GM18867 (cell line): ENCODE data around the gene CAMK2B.

Experiments used
- ATAC-seq: cut with Tn5 transposase; IDR thresholded peaks from one replicate; pipeline ENCODE4 v1.9.1; 2021; ENCODE audit warnings: mild to moderate bottlenecking, moderate library complexity; ENCODE audit not compliant: unreplicated experiment

CAMK2B gene

DNA sequence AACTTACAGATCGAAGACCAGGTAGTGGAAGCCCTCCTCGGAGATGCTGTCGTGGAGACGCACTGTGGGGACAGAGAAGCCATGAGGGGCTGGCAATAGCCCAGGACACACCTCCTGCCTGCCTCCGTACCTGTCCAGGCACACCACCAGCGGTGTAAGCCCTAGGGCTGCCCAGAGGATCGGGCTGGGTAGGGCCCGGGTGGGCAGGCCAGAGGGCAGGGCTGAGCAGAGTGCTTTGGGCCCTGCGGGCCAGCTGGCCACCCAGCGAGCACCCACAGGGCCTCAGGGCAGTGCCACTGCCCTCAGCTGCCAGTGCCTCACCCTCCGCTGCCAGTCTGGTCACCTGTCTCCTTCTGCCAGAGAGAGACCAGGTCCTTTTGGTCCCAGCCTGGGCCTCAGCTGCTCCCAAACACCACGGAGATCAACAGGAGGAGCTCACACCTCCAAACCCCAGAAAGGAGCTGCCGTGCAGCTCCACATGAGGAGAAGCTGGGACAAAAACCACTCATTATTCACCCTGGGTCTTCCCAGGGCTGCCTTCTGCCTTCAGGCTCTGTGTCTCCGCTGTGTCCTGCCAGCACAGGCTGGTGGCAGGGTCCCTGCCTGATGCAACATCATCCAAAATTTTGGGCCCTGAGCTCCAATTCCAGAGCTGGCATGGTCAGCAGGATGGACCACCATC lies 66.4 kb downstream of the CAMK2B start:
- ATAC-seq = no peak

DNA sequence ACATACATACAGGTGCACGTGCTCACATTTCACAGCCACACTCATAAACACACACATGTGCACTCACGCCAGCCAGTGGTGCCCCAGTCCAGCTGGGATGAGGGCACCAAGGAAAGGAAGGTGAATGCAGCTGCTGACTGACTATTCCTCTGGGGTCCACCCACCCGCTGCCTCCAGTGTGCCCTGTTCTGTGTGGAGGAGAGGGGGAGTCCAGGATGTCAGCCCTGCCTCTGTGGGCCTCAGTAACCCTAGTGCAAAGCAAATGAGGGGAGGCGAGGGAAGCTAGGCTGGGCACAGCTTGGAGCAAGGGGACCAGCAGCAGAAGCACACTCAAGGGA lies 67.0 kb downstream of the CAMK2B start:
- ATAC-seq = no peak

DNA sequence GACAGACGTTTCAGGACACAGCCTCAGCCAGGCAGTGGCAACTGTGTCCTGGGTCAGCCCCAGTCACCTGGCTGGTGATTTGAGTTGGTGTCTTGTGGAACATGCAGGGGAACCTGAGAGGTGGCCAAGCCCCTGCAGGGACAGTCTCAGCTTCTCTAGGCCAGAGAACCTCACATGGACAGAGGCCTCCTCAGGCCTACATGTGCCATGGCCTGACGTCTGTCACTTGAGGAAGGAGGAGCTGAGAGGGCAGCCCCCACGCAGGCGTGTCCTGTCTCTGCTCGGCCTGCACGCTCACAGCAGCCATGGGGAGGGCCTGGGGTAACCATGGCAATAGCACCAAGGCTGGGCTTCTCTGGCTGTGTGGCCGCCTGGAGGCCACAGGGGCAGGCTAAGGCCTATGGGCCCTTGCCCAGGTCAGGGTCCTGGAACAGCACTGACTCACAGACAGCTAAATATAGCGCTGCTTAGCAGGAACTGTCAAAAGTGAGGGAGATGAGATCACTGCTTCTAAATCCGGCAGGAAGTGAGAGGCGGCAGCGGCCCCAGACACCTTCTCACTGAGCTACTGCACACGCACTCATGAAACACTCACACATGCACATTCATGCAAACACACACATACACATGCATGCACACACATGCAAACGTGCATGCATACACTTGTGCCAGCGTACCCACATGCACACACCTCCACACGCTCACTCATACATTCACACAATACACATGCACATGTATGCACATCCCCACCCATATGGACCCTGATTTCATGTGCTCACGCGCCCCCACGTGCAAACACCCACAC lies 67.6 kb downstream of the CAMK2B start:
- ATAC-seq = peak; percentile 90

DNA sequence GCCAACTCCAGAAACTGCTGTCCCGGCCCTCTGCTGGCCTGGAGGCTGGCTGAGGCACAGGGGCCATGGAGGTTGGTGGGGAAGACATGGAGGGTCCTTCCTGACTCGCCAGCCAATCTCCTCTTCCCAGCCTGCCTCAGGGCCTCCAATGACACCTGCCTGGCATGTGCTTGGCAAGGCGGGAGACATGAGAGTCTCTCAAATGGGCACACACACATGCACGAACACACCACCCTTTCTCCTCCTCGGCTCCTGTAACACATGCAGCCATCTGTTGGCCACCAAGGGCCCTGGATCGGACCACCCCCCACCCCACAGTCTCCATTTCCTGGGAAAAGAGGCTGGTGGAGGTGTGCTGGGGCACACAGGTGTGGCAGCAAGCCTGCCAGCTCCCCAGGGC lies 68.2 kb downstream of the CAMK2B start:
- no peak for ATAC-seq

DNA sequence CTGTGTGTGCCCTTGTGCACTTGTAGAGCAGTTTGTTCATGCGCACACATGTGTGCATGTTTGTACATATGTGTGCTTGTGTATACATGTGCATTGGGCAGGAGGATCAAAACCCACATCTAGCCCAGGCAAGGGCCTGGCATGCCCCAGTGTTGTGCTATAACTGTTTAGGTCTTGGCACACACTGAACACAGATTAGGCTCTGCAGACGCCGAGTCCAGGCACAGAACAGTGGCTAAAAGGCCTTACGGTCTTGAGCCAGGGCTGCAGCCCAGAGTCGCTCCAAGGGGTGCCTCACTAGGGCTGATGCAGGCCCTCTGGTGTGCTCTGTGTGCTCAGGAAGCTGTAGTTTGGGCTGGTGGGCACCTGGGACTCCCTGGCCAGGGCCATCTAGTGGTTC lies 68.9 kb downstream of the CAMK2B start:
- ATAC-seq = no peak

DNA sequence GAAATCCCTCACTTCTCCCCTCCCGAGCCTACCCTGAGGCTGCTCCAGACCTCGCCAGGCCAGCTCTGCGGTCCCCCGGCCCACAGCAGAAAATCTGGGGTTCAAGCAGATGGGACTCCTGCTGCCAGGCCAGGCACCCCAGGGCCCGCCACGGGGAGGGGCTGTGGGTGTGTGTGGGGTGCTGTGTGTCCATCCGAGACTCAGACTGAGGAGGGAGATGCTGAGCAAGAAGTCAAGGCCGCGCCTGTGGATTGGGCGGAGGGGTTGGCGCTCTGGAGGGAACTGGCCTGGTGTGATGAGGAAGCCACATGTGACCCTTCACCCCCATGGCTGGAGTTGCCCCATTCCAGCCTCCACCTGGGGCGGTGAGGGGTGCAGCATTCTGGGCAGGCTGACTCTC lies 73.5 kb downstream of the CAMK2B start:
- ATAC-seq = no peak

DNA sequence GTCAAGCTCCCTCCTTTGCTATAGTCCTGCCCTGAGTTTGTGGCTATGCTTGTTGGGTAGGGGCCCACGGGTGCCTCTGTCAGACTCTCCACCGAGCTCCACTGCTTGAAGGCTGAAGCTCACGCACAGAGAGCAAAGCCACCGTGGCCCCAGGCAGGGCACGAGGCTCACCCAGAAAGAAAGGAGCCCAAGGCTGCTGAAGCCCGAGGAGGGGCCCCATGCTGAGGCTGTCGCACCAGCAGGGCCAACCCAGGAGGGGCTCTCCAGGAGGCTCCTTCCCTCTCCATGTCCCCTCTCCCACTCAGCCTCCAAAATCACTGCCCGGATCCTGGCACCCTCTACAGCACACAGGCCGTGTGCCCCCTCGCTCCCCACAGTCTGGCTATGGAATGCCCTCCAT lies 74.1 kb downstream of the CAMK2B start:
- ATAC-seq = no peak

DNA sequence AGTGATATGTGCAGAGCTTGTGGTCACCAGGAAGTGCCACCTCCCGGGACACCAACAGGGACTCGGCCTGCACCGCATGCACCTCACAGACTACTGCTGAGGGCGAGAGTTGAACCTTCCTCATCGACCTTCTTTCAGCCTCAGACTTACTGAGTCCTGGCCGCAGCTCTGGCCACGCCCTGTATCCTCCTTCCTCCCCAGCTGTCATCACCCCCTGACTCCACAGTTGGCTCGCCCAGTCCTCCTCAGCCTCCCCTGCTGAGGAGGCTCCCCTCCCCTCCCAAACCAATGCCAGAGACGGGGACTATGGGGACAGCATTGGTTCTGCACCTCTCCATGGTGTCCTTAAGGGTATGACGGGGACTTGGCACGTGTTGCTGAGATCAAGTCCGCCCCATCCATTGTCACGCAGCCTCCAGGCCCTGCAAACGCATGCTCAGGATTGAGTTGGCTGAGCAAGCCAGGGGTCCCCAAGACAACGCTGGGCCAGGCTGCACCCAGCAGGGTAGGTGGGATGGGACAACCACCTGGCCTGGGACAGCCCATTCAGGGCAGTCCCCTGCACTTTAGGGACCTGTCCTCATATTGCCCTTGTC lies 75.7 kb downstream of the CAMK2B start:
- ATAC-seq = no peak

DNA sequence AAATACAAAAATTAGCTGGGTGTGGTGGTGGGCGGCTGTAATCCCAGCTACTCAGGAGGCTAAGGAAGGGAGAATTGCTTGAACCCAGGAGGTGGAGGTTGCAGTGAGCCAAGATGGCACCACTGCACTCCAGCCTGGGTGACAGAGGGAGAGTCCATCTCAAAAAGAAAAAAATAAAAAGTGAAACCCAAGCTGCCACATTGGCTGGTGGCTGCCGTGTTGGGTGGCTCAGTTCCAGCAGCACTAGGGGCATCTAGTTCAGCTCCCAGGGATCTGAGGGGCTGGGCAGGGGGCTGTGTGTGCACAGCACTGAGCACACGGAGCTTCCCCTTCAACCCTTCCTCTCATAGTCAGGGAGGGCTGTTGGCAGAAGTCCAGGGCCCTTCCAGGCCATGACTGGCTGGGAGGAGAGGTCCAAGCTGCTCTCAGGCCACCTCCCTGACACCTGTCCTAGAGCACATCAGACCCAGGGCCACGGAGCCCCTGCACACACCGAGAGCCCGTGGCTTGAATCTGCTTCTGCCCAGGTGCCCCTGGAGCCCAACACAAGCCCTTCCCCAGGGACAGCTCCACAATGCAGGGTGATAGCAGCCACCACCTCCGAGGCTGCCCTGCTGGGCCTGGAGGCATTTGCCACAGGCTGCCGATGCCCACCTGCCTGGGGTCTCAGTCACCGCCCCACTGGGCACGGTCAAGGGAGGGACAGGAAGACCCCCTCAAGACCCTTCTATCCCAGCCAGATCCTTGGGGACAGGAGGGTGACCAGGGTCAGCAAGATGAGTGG lies 77.3 kb downstream of the CAMK2B start:
- no peak for ATAC-seq

DNA sequence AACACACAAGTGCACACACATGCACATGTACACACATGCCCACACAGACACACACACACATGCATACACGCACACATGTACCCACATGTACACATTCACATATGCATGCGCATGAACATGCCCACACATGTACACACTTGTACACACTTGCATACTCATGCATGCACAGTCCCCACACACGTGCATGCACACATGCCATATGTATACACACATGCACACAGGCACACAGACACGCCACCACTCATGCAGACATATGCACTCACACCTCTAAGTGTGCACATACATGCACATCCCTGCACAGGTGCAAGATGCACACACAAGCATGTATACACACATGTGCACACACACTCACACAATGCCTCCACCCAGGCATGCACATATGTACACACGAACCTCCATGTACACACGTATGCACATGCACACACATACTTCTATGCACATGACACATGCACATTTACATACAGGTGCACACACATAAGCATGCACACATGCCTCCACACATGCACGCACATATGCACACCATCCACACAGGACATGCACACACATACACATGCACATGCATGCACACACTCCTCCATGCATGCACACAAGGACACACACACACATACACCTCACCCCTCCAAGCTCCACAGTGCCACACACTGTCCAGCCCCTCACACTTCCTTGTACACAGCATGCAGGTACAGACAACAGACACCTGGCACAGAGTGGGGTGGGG lies 78.8 kb downstream of the CAMK2B start:
- ATAC-seq = no peak

DNA sequence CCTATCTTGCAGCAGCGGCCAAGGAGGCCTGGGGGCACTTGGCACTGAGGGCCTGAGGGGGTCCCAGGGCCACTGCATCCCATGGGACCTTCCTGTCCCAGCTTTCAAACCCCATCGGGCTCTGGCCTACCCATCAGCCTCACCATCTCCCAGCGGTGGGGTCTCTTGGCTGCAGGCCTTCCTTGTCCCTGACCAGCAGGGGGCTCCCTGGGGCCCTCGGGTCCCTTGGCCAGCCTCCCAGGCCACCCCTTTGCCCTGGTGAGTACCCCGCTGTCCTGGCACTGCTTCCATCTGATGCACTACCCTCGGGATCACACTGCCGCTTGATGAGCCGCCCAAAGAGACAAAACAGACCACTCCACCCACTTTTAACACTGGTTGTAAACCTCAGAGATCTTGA lies 81.1 kb downstream of the CAMK2B start:
- no peak for ATAC-seq

DNA sequence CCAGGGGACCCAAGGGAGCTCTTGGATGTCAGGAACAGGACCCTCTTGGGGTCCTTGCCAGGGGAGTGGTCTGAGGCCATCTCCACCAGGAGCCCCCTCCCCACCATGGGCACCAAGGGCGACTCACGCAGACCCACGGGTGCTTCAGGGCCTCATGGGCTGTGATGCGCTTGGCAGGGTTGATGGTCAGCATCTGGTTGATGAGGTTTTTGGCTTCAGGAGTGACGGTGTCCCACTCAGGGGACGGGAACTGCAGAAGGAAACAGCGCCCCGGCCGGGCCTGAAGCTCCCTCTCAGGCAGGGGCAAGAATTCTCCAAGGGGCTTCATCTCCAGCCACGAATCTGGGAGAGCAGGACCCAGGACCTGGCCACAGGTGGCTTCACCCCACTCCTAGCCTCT lies 83.3 kb downstream of the CAMK2B start:
- ATAC-seq = no peak

DNA sequence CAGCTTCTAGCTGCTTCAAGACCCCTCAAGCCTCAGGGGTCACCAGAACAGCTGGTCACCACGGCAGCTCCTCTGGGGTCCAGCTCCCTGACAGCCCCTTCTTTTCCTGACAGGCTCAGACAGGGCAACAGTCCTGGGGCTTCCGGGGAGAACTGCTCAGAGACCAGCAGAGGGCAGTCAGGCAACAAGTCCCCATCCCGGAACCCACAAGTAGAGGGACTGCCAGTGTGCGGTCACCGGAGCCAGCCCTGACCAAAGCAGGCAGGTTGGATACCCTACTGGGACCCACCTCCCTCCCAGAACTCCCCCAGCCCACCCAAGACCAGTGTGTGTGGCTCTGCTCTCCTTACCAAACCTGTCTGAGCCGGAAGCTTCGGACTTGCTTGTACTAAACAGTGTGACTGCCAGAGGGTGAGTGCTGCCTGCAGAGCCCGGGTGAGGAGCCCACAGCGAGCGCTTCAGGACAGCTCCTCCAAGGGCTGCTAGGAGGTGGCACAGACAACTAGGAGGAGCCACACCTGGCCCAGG lies 84.3 kb downstream of the CAMK2B start:
- peak; percentile 77 for ATAC-seq

DNA sequence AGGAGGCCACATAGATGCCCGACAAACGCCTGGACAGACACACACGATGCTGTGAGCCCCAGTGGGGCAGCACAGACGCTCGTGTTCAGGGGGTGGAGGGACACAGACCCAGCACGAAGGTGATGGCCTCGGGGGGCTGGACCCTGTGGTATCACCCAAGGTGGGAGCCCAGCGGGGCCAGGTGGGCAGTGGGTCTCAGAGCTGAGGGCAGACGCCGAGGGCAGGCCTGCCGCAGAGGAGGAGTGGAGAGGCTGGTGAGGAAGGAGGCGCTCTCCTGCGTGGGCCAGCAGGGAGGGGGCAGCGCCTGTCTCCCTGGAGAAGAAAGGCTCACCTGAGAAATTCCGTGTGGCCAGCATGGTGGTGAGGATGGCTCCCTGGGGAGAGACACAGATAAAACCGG lies 85.0 kb downstream of the CAMK2B start:
- ATAC-seq = no peak

DNA sequence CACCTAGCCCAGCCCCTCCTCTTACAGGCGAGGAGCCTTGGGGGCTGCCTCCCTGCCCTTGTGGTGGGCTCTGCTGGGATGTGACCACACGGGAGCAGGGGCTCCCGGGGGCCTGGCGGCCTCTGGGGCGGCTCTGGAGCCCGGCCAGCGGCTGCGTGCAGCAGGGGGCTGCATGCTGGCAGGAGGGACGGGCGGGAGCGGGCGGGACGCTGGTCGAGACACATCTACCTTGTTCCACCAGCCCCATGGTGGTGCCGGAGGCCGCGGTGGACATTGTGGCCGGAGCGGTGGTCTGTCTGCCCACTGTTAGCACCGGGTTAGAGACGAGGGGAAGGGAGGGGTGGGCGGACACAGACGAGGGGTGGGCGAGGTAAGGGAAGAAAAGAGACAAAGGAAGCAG lies 86.0 kb downstream of the CAMK2B start:
- ATAC-seq = no peak

DNA sequence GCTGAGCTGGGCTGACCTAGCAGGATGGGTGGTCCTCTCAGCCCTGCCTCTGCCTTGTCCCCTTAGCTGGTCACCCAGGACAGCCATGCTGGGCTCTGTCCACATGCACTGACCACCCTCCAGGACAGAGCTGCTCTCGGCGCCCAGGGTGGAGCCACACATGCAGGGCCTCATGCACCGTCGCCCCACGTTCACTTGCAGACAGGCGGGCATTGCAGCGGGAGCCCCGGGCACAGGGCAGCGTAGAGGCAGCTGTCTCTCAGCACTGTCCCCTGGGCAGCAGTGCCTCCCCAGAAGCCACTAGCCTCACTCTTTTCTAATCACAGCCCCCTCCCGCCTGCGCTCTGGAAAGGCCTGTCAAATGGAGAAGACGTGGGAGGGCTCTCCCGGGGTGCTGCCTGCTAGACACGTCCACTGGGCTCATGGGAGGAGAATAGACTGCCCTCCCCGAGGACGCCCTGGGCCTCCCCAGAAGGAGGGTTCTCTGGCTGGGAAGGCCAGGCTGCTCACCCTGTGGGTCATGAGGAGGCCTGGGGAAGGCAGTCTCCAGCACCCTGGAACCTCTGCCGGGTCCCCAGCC lies 87.2 kb downstream of the CAMK2B start:
- no peak for ATAC-seq

DNA sequence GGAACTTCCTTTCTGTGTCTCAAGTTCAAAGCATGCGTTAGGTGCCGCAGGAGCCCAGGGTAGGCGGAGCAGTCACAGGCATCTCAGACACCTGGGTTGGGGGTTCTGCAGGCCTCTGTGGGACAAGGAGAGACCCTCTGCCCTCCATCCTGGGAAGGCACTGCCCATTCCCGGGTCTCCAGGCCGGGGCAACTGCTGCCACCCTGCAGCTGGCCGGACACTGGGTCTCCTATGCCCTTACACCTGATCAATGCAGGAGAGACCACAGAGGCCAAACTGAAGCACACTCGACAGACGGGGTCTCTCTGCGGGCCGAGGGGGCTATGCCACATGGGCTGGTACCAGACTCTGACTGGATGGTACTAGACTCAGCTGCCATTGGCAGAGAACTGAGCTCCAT lies 87.7 kb downstream of the CAMK2B start:
- no peak for ATAC-seq

DNA sequence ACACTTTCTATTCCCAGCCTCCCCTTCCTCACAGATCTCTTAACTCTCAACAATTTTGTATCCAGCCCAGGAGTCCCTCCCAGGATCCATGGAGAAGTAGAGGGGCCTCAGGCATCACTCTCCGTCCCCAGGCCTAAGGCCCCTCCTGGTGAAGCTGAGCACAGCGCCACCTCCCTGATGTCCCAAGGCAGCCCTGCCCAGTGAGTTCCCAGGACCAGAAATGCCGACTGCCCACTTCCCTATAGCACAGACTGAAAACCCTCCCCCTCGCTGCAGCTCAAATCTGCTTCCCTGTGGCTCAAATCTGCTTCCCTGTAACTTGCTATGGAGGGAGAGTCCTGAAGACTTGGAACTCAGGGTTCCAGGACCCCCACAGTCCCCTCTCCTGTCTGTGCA lies 89.1 kb downstream of the CAMK2B start:
- no peak for ATAC-seq

DNA sequence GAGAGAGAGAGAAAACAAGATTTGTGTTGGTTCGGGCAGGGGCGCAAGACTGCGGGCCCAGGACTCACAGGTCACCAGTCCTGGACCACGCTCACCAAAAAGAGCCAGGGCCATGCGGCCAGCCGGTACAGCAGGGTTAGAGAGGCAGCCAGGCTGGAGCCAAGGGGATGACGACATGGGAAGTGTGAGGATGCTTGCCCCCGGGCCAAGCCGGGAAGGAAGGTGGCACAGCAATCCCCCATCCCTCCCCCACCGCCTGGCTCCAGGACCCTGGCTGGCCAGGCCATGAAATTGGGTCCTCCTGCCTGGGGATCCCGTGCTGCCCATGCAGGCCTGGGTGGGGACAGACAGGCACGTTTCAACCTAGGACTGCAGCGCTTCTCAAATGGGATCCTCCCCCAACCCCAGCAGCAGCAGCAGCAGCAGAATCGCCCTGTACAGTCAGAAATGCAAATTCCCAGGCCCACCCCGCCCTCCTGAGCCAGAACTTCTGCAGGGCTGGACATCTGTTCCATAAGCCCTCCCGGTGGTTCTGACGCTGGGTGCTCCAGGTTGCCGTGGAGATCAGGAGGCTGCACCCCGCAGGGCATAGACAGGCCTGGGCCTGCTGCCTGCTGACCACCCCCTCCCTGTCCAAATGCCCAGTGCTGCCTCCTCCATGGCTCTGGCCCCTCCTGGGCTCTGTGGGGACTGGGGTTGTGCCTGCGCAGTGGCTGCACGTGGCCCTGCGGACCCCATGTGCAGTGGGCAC lies 89.6 kb downstream of the CAMK2B start:
- no peak for ATAC-seq

DNA sequence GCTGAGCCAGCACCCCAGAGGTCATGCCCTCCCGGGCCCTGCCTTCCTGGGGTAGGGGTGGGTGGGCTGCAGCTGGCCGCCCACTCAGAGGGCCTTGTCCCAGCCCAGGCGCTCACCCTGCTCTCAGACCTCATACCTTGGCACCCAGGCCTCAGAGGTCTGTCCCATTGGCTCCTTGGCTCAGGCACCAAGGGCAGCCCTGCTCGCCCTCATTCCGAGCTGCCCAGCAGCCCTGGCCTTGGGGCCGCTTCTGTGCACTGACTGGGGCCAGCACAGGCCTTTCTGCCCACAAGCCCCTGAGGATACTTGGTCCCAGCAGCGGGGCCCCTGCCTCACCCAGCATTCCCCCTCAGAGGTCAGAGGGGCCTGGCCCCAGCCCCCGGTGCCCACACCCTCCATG lies 90.3 kb downstream of the CAMK2B start:
- ATAC-seq = no peak
